ENCODE measurements around the gene FKBP1A. TPM values are rescaled to one million over a fixed set of nuclear protein-coding genes. Genes with fewer than 3 reads are reported as not detected.

The FKBP1A gene
- total RNA-seq, 1 donor from 2014 or later = 276 TPM

GRCh38 chr20:1320016-1320415, 72.8 kb downstream of the FKBP1A start:
- DNase-seq (ENCODE audit: low read depth in 2 of 2) = no peak

GRCh38 chr20:1319462-1319861, 73.4 kb downstream of the FKBP1A start:
- no peak for DNase-seq (ENCODE audit: low read depth in 2 of 2)

DNA sequence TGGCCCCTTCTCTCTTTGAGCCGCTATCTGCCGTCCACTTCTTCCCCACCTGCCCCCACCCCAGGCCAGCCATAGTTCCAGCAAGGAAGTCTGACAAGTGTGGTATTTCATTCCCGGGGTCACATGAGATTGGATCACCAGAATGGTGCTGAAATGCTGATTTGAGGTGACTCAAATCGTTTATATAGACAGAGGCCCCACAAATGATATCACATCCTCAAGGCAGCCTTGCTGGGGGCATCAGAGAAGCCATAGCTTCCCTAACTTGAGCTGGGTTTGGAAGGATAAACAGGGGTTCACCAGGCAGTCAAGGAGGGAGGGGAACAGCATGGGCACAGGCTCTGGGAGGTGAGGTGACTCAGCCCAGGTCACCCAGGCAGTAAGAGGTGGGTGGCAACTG, 73.8 kb downstream of the FKBP1A start:
- DNase-seq (ENCODE audit: low read depth in 2 of 2) = no peak

Other genes starting within 250 kb of the FKBP1A start
- 0.26 and 0.76 TPM in 2 replicates for gene TMEM74B, start 208.1 kb downstream of the FKBP1A start, total RNA-seq
- gene C20orf202, start 189.6 kb downstream of the FKBP1A start, total RNA-seq = under 0.01 TPM in 2 replicates
- not detected in 2 replicates for gene RAD21L1, start 167.0 kb downstream of the FKBP1A start, total RNA-seq
- 1.8 and 2.4 TPM in 2 replicates for gene SNPH, start 126.8 kb downstream of the FKBP1A start, total RNA-seq
- gene SDCBP2, start 63.9 kb downstream of the FKBP1A start, total RNA-seq = 4.0 and 4.3 TPM in 2 replicates
- gene NSFL1C, start 73.8 kb upstream of the FKBP1A start, total RNA-seq = 19.1 and 25.3 TPM in 2 replicates
- 0.13 and 0.38 TPM in 2 replicates for gene SIRPB2, start 98.4 kb upstream of the FKBP1A start, total RNA-seq
- gene SIRPD, start 164.7 kb upstream of the FKBP1A start, total RNA-seq = not detected in 2 replicates
- gene SIRPB1, start 227.0 kb upstream of the FKBP1A start, total RNA-seq = 1.3 TPM in 2 replicates